Endodermal cell (in vitro differentiated cells): ENCODE measurements around the gene C10orf67. TPM values are rescaled to one million over a fixed set of nuclear protein-coding genes. Genes with fewer than 3 reads are reported as not detected.

Source experiments
- DNase-seq: peaks from one replicate; pipeline ENCODE4 v3.0.0-alpha.2; 2017
- H3K27ac ChIP-seq: 2 replicates; pipeline ENCODE4 v1.5.1; 2013; ENCODE audit warnings: mild to moderate bottlenecking, low read depth, low read length, moderate library complexity
- H3K27me3 ChIP-seq: 2 replicates; pipeline ENCODE4 v1.6.1; 2013; ENCODE audit warnings: mild to moderate bottlenecking, low read length, moderate library complexity; ENCODE audit not compliant: insufficient read depth, control insufficient read depth, poor library complexity, severe bottlenecking
- H3K36me3 ChIP-seq: 2 replicates; pipeline ENCODE4 v1.7.0; 2013; ENCODE audit warnings: mild to moderate bottlenecking, low read length, moderate library complexity; ENCODE audit not compliant: control insufficient read depth, insufficient read depth
- H3K4me1 ChIP-seq: one replicate; pipeline ENCODE4 v1.7.0; 2013; ENCODE audit warnings: low read length; ENCODE audit not compliant: control insufficient read depth, insufficient read depth
- H3K4me3 ChIP-seq: 2 replicates; pipeline ENCODE4 v1.5.1; 2013; ENCODE audit warnings: mild to moderate bottlenecking, low read length, moderate library complexity
- H3K9ac ChIP-seq: 2 replicates; pipeline ENCODE4 v1.6.1; 2013; ENCODE audit warnings: mild to moderate bottlenecking, low read length, moderate library complexity; ENCODE audit not compliant: poor library complexity, severe bottlenecking; ENCODE audit errors: extremely low read depth
- H3K9me3 ChIP-seq: 2 replicates; pipeline ENCODE4 v1.6.1; 2013; ENCODE audit warnings: mild to moderate bottlenecking, low read length, moderate library complexity; ENCODE audit not compliant: control insufficient read depth
- H3K27ac Mint-ChIP-seq: 2 replicates; pipeline ENCODE4 v1.8.0; 2020; ENCODE audit warnings: mixed read lengths
- H3K27me3 Mint-ChIP-seq: 2 replicates; pipeline ENCODE4 v1.8.0; 2021; ENCODE audit warnings: mild to moderate bottlenecking, mixed read lengths; ENCODE audit not compliant: insufficient read depth
- H3K36me3 Mint-ChIP-seq: 2 replicates; pipeline ENCODE4 v1.8.0; 2020; ENCODE audit warnings: low read depth, mixed read lengths
- H3K4me1 Mint-ChIP-seq: 2 replicates; pipeline ENCODE4 v1.8.0; 2020; ENCODE audit warnings: mixed read lengths
- H3K4me3 Mint-ChIP-seq: 2 replicates; pipeline ENCODE4 v1.8.0; 2020; ENCODE audit warnings: mild to moderate bottlenecking, moderate library complexity, mixed read lengths
- H3K9me3 Mint-ChIP-seq: 2 replicates; pipeline ENCODE4 v1.8.0; 2020; ENCODE audit warnings: mild to moderate bottlenecking, mixed read lengths
- WGBS, 2 experiments: methylation state at CpG; one replicate each; pipeline versions ENCODE4 v1.1.5 to v1.1.7; 2013; ENCODE audit warnings: missing lambda C conversion rate in 2 of 2, mixed read lengths in 1 of 2; ENCODE audit not compliant: insufficient coverage in 1 of 2, insufficient read length in 1 of 2; 5-methylcytosine and 5-hydroxymethylcytosine counted together
- total RNA-seq, 2 donors: library from RNA; stranded (reverse); fragmentation: NEBNext Ultra II Directional in 1 of 2; extraction: Animal tissue kit (Norgen Biotek cat#: 25700) in 1 of 2; gene quantifications; 2 replicates in 1 of 2; 3 replicates in 1 of 2; pipeline ENCODE4 v1.2.1, GENCODE V29; 2021
- TF ChIP-seq, protein P1 (sequence below): fragments of 200-600 bp; sonication (generic); conservative IDR thresholded peaks from 2 replicates; pipeline ENCODE4 v1.5.0; 2021; ENCODE audit warnings: antibody characterized with exemption, mild to moderate bottlenecking

C10orf67 gene
- total RNA-seq, 2 donors from 2014 or later, result not detected

DNA sequence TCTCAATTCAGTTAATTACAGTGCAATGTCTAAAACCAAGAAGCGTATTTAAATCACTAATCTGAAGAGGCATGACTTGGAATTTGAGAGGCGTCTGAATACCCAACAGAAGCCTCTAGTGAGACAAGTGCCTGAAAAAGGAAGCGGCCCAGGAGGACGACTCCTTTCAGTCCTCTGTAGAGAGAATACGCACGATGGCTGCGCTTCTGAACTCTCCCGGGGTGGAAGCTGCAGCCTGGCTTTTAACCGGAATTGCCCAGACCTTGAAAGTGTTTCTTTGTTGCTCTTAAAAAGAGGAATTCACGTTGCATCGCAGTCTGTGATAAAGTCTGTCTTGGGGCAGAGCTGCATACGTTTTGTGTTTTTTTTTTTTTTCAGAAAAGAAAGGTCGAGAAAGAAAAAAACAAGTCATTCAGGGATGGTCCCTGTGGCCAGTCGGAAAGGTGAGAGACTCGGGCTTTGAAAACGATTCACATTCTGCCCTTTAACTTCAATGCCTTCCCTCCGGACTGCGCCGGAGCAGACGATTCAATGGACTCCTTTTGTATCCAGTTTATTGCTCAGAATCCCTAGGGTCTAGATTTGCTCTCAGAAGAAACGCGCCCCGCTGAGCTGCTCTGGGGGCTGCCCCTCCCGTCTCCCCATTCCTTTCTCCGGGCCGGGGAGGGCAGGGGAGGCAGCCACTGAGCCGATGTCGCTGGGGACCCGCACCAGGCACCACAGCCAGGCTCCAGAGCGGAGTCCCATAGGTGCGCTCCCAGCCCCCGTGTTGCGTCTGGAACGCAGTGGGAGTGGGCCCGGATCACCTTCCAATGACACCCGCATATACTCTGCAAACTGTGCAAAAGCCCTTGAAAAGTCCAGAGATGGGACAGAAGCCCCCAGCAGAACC is 153.5 kb downstream of the C10orf67 start:
- no peak overlapping the region for H3K27ac ChIP-seq
- Mint-ChIP-seq H3K9me3 (no peaks in the 10 kb centered on the region), H3K27ac (no peak overlapping the region), H3K4me1 (no peaks in the 10 kb centered on the region), H3K27me3 (peaks cover 95% of the 10 kb centered on the region), H3K36me3 (no peaks in the 10 kb centered on the region), H3K4me3 (peak overlapping the region; percentile 33)
- H3K36me3 ChIP-seq, result no peaks in the 10 kb centered on the region
- H3K27me3 ChIP-seq, result peaks cover 100% of the 10 kb centered on the region
- 2 to 4% methylated on average over 16 to 36 of the region's 36 CpGs for WGBS, 2 experiments
- H3K9me3 ChIP-seq, result peaks cover 4% of the 10 kb centered on the region
- no peak overlapping the region for H3K4me3 ChIP-seq
- no peak overlapping the region for H3K9ac ChIP-seq
- peak; percentile 66 for DNase-seq
- TF ChIP-seq, protein P1, sequence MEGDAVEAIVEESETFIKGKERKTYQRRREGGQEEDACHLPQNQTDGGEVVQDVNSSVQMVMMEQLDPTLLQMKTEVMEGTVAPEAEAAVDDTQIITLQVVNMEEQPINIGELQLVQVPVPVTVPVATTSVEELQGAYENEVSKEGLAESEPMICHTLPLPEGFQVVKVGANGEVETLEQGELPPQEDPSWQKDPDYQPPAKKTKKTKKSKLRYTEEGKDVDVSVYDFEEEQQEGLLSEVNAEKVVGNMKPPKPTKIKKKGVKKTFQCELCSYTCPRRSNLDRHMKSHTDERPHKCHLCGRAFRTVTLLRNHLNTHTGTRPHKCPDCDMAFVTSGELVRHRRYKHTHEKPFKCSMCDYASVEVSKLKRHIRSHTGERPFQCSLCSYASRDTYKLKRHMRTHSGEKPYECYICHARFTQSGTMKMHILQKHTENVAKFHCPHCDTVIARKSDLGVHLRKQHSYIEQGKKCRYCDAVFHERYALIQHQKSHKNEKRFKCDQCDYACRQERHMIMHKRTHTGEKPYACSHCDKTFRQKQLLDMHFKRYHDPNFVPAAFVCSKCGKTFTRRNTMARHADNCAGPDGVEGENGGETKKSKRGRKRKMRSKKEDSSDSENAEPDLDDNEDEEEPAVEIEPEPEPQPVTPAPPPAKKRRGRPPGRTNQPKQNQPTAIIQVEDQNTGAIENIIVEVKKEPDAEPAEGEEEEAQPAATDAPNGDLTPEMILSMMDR, result no peak
- H3K4me1 ChIP-seq, result no peaks in the 10 kb centered on the region

DNA sequence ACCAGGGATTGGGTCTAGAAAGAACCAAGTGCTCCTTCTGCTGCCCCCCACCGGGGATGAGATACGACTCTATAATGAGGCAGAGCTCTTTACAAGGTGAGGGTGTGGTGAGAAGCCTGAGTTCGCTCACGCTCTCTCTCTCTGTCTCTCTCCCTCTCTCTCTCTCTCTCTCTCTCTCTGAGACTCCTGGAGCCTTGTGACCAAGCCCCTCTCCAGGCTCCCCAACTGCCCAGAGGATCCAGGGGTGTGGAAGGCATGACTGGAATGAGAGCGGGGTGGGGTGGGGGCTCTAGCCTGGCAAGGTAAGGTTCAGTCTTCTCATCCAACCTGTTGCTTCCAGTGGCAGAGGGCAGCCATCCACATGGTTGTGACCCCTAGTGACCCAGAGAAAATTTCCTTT is 155.6 kb downstream of the C10orf67 start:
- H3K36me3 ChIP-seq, result no peaks in the 10 kb centered on the region
- H3K4me1 Mint-ChIP-seq, result no peaks in the 10 kb centered on the region
- H3K9me3 ChIP-seq, result no peaks in the 10 kb centered on the region
- H3K27me3 Mint-ChIP-seq, result peaks cover 85% of the 10 kb centered on the region
- no peak for DNase-seq
- H3K27ac Mint-ChIP-seq, result no peak overlapping the region
- no peaks in the 10 kb centered on the region for H3K4me1 ChIP-seq
- no peak overlapping the region for H3K4me3 ChIP-seq
- no peaks in the 10 kb centered on the region for H3K9me3 Mint-ChIP-seq
- peaks cover 96% of the 10 kb centered on the region for H3K27me3 ChIP-seq
- 44% methylated on average over 3 of the region's 5 CpGs; no CpG with 5 or more reads in 1 of the 2 experiments for WGBS, 2 experiments
- H3K9ac ChIP-seq, result no peak overlapping the region
- H3K4me3 Mint-ChIP-seq, result no peak overlapping the region
- no peaks in the 10 kb centered on the region for H3K36me3 Mint-ChIP-seq
- TF ChIP-seq, protein P1, result no peak
- no peak overlapping the region for H3K27ac ChIP-seq

DNA sequence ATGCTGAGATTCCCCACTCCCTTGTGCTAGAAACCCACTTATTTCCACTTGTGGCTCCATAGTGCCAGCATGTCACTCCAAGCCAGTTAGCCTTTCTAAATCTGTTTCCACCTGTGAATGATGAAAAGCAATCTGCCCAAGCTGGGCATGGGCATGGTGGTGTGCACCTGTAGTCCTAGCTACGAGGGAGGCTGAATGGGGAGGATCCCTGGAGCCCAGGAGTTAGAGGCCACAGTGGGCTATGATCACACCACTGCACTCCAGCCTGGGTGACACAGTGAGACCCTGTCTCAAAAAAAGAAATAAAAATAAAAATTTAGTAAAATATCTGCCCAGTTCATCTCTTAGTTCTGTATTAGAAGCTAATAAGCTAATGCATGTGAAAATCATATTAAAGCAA is 157.4 kb downstream of the C10orf67 start:
- H3K4me1 Mint-ChIP-seq, result no peaks in the 10 kb centered on the region
- TF ChIP-seq, protein P1, result no peak
- no peak overlapping the region for H3K27ac Mint-ChIP-seq
- no peaks in the 10 kb centered on the region for H3K4me1 ChIP-seq
- peaks cover 95% of the 10 kb centered on the region for H3K27me3 ChIP-seq
- no peaks in the 10 kb centered on the region for H3K36me3 Mint-ChIP-seq
- no peaks in the 10 kb centered on the region for H3K9me3 ChIP-seq
- no peak overlapping the region for H3K4me3 Mint-ChIP-seq
- WGBS, 2 experiments, result 75 to 81% methylated on average over 1 of the region's 1 CpG
- DNase-seq, result no peak
- no peaks in the 10 kb centered on the region for H3K36me3 ChIP-seq
- peaks cover 85% of the 10 kb centered on the region for H3K27me3 Mint-ChIP-seq
- H3K4me3 ChIP-seq, result no peak overlapping the region
- H3K27ac ChIP-seq, result no peak overlapping the region
- H3K9ac ChIP-seq, result no peak overlapping the region
- no peaks in the 10 kb centered on the region for H3K9me3 Mint-ChIP-seq
